Activated gamma-delta T cell treated with anti-CD3 and anti-CD28 coated beads, Interleukin-2, amount 50 U/mL, for 16 hours (primary cell): ENCODE results near the gene KCNE1.
"Not testable (repeated sequence)": the region's sequence is repeated elsewhere in the genome, so short reads cannot be mapped to it uniquely, and the experiment has no call there.

ENCODE experiments used
- DNase-seq: peaks from one replicate; pipeline ENCODE4 v3.0.0-alpha.2; 2020; ENCODE audit warnings: low read depth

The KCNE1 gene

GRCh38 chr21:34511181-34511580 lies 829 bp downstream of the KCNE1 start:
- no peak for DNase-seq

GRCh38 chr21:34510148-34511142 lies 1.6 kb downstream of the KCNE1 start:
- DNase-seq = no peak

- DNase-seq = no peak
These were observed 2.9 kb downstream of the KCNE1 start for GRCh38 chr21:34509151-34509550.

DNA sequence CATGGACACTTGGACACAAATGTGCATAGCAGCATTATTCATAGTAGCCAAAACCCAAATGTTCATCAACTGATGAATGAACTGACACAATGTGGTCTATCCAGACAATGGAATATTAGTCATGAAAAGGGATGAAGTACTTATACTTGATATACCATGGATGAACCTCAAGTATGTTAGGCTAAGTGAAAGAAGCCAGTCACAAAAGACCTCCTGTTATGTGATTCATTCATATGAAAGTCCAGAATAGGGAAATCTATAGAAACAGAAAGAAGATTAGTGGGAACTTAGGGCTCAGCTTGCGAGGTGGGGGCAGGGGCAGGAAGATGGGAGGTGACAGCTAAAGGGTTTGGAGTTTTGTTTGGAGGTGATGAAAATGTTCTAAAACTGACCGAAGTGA lies 7.4 kb downstream of the KCNE1 start:
- DNase-seq = no peak

- DNase-seq = no peak
These were observed 9.4 kb downstream of the KCNE1 start for GRCh38 chr21:34502480-34503106.

GRCh38 chr21:34501716-34502115 lies 10.3 kb downstream of the KCNE1 start:
- DNase-seq = no peak

- DNase-seq = no peak
These were observed 11.8 kb downstream of the KCNE1 start for GRCh38 chr21:34500191-34500590.

DNA sequence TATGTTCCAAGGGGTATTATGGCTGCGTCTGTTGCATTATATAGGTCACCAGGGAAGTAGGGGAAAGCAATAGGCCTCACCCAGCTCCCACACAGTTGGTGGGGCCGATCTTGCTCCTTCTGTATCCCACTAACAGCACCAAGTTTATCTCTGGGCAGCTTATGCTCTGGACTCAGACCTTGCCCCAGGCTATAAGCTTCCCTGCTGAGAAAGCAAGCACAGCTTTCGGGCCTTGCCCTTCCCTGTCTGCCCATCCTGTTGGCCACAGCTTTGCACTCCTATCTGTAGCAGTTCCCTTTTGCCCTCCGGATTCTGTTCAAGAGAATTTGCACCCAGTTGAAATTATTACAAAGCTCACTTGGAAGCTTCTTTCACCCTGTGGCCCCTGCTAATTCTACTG lies 12.9 kb downstream of the KCNE1 start:
- DNase-seq = no peak

DNA sequence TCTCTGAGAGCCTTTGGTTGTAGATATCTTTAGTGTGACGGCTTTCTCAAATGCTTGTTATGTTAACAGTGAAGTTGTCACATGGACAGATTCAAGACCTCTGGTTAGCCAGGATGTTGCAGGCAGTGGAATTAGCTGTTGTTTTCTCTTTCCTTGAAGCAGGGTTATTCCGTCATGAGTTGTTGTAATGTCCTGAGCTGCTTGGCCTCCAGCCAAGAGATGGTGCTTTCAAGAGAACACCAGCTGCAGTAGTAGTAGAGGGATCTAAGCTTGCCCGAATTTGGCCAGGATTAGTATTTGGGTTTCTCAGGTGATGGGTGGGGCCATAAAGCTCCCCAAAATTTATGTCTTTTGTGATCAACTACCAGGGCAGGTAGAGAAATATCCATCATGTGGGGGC lies 13.4 kb downstream of the KCNE1 start:
- no peak for DNase-seq

GRCh38 chr21:34483854-34484253 lies 28.2 kb downstream of the KCNE1 start:
- not testable (repeated sequence) for DNase-seq

DNA sequence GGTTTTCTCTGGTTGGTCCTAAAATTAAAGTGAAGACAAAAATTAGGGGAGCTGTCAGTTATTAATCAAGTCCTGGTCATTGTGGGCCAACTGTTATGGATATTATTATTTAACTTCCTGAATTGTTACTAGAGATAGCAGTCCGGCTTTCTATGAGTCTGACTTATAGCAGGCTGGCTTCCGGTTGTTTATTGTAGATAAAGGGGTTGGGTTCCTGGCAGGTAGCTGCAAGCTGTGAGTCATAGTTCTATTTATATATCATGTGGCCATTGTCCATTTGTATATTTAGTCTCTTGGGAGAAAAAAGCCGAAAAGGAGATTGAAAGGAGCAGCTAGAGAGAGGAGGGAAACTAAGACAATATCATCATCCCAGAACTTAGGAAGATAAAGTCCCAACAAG lies 28.6 kb downstream of the KCNE1 start:
- not testable (repeated sequence) for DNase-seq

- DNase-seq = not testable (repeated sequence)
These were observed 44.7 kb downstream of the KCNE1 start for GRCh38 chr21:34467333-34467732.

DNA sequence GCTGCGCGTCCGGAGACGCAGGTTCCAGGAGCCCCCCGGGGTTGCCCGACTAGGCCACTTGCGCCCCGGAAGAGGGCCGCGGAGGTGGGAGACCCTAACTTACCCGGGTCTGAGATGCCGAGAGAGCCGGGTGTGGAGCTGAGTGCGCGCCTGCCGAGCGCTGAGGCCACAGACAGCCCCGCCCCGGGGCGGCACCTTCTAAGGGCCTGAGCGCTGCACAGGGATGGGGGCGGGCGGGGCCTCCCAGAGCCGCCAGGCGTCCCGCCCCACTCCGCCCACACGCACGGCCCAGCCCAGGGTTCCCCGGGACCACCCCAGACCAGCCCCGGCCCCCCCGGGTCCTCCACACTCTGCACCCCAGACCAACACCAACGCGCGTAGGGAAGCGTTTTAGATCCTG lies 52.6 kb downstream of the KCNE1 start:
- not testable (repeated sequence) for DNase-seq

DNA sequence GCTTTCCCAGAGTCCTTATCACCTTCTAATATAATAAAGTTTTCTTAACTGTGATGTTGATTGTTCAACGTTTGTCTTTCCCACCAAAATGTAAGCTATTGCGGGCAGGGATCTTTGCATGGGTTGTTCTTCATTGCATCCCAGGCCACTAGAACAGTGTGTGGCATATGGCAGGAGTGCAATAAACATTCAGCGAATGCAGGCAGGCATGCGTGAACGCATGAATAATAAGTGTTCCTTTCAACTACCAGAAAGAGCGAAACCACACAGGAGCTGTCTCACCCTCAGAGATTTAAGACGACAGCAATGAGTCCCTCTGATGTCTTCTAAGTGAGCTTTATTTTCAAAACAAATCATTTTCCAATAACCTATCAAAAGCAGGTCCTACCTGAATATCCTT lies 53.7 kb downstream of the KCNE1 start:
- DNase-seq = not testable (repeated sequence)

DNA sequence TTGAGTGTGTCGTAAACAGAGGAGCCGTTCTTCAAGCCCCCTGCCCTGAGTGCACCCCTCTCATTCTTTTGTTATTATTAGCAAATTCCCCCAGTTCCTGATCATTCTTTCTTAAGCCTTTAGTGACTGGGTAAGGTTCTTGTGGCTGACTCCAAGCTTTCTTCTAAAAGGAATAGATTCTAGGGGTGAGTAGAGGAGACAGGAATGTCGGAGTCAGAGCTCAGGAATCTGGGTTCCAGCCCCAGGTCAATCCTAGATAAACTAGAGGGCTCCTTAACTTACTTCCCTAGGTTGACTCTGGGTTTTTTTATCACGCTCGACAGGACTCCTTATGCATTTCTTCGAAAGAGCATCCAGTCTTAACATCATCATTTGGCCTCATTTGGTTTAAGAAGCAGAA lies 55.8 kb downstream of the KCNE1 start:
- not testable (repeated sequence) for DNase-seq

DNA sequence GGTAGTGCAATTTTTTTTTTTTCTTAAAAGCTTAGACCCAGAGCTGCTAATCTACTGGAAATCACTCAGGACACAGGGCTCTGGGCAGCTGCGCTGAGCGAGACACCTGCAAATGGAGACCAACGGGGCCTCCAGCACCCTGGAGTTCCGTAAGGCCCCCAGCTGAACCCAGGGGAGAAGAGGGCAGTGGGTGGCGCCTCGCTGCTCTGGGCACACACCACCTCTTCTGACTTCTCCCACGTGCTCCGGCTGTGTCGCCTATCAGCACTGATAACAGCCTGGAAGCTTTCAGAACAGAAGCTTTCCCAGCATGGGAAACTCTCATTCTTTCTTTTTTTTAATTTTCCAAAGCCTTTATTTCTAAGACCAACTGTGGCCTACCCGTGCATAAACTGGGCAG lies 56.4 kb downstream of the KCNE1 start:
- not testable (repeated sequence) for DNase-seq

- DNase-seq = not testable (repeated sequence)
These were observed 65.0 kb downstream of the KCNE1 start for GRCh38 chr21:34447018-34447417.

DNA sequence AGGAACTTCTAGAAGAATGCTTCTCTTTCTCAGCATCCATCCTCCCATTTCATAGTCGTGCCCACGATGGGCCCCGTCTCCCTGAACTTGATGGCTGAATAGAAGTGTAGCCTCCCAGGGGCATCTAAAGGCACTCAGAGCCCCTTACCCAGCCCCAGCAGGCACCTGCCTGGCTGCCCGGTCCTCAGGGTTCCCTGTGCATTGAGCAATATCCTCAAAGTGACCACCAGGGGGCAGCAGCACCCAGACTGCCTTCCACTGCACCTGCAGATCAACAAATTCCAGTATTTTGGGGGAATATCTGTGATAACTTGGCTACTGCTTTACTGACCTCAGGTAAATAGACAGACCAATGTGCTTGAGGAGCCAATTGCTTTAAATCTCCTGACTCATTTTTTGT lies 68.5 kb downstream of the KCNE1 start:
- DNase-seq = not testable (repeated sequence)

DNA sequence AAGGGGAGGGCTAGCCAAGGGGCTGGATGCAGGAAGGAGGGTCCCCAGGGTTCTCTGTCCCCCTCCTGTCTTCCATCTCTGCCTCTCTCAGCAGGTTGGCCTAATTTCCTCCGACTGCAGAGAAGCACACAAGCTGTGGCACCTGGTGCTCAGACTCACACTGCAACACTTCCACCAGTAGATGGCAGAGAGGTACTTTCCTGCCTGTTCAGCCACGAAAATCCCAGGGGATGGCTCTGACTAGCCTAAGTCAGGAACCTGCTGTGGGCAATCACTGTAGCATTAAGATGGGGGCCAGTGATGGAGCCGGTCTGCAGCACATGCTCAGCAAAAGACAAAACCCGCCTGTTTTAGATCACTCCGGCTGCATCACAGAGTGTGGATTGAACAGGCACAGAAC lies 82.3 kb downstream of the KCNE1 start:
- not testable (repeated sequence) for DNase-seq

- not testable (repeated sequence) for DNase-seq
These were observed 83.6 kb downstream of the KCNE1 start for GRCh38 chr21:34428441-34428840.

GRCh38 chr21:34427339-34427738 lies 84.7 kb downstream of the KCNE1 start:
- not testable (repeated sequence) for DNase-seq

GRCh38 chr21:34423805-34424204 lies 88.2 kb downstream of the KCNE1 start, which contains the start of gene SMIM34:
Gene SMIM34, minus strand, starts transcription at chr21:34423951. Its CDS starts 112 bp downstream, at chr21:34423839.
- not testable (repeated sequence) for DNase-seq
